Bronchial epithelial cell (primary cell): ENCODE data around the gene UCHL5. TPM values are rescaled to one million over a fixed set of nuclear protein-coding genes. Genes with fewer than 3 reads are reported as not detected.

ENCODE experiments used
- DNase-seq: peaks from one replicate; pipeline ENCODE4 v3.0.0-alpha.2; 2010; ENCODE audit warnings: low read depth
- FAIRE-seq: peaks from 2 replicates; lab custom pipeline; 2011; peaks lifted over from hg19 to GRCh38; lab: Jason Lieb, UNC
- H3K27me3 ChIP-seq: 2 replicates; pipeline ENCODE4 v1.5.1; 2011; ENCODE audit warnings: low read length; ENCODE audit not compliant: control insufficient read depth, insufficient read depth
- H3K36me3 ChIP-seq: 2 replicates; pipeline ENCODE4 v1.5.1; 2011; ENCODE audit warnings: low read length; ENCODE audit not compliant: control insufficient read depth, insufficient read depth
- H3K4me3 ChIP-seq: 2 replicates; pipeline ENCODE4 v1.5.1; 2011; ENCODE audit warnings: mild to moderate bottlenecking, low read depth, low read length, control low read depth
- CTCF ChIP-seq: IDR thresholded peaks from 2 replicates; pipeline ENCODE4 v1.5.1; 2011; ENCODE audit warnings: mild to moderate bottlenecking, moderate library complexity, low read length, control low read depth, inconsistent platforms; ENCODE audit not compliant: insufficient read depth, severe bottlenecking
- total RNA-seq: library from RNA; depleted of rRNA; stranded (reverse); fragments of >200 nt; gene quantifications from 2 replicates; pipeline ENCODE4 v1.2.1, GENCODE V29; 2014

Gene UCHL5
- total RNA-seq, 1 donor from 2014 or later = 26.3 TPM

- peaks cover 2% of the 10 kb centered on the region for H3K36me3 ChIP-seq
- H3K27me3 ChIP-seq = no peaks in the 10 kb centered on the region
- FAIRE-seq = no peak
- DNase-seq = no peak
- no peak for TF ChIP-seq CTCF
- no peak overlapping the region for H3K4me3 ChIP-seq
These were observed 26.1 kb upstream of the UCHL5 start for GRCh38 chr1:193085263-193085662.

GRCh38 chr1:193083365-193084088, 24.4 kb upstream of the UCHL5 start:
- no peak overlapping the region for H3K4me3 ChIP-seq
- H3K27me3 ChIP-seq = no peaks in the 10 kb centered on the region
- peak; percentile 26 for DNase-seq
- TF ChIP-seq CTCF = no peak
- H3K36me3 ChIP-seq = peaks cover 2% of the 10 kb centered on the region
- no peak for FAIRE-seq

- TF ChIP-seq CTCF = no peak
- no peak for FAIRE-seq
- H3K4me3 ChIP-seq = no peak overlapping the region
- no peak for DNase-seq
- no peaks in the 10 kb centered on the region for H3K36me3 ChIP-seq
- no peaks in the 10 kb centered on the region for H3K27me3 ChIP-seq
These were observed 20.0 kb upstream of the UCHL5 start for GRCh38 chr1:193079187-193079586.

GRCh38 chr1:193077991-193078390, 18.8 kb upstream of the UCHL5 start:
- Histone ChIP-seq H3K36me3 (no peaks in the 10 kb centered on the region), H3K4me3 (no peak overlapping the region), H3K27me3 (no peaks in the 10 kb centered on the region)
- DNase-seq (no peak), FAIRE-seq (no peak)
- TF ChIP-seq CTCF = no peak

- H3K36me3 ChIP-seq = peaks cover 4% of the 10 kb centered on the region
- TF ChIP-seq CTCF = no peak
- no peaks in the 10 kb centered on the region for H3K27me3 ChIP-seq
- DNase-seq = no peak
- FAIRE-seq = no peak
- no peak overlapping the region for H3K4me3 ChIP-seq
These were observed 11.8 kb upstream of the UCHL5 start for GRCh38 chr1:193070942-193071341.

- no peak for FAIRE-seq
- no peak for DNase-seq
- H3K36me3 ChIP-seq = peaks cover 4% of the 10 kb centered on the region
- no peak overlapping the region for H3K4me3 ChIP-seq
- TF ChIP-seq CTCF = no peak
- no peaks in the 10 kb centered on the region for H3K27me3 ChIP-seq
These were observed 11.2 kb upstream of the UCHL5 start for GRCh38 chr1:193070386-193070753.
